Measurements from ENCODE around the gene KPNA2. TPM values are rescaled to one million over a fixed set of nuclear protein-coding genes. Genes with fewer than 3 reads are reported as not detected.

KPNA2 gene
- total and polyA plus RNA-seq, 2 of the 13 experiments (the other 11 are each of a cell fraction or from before 2014, with no cell fraction given), result 111 to 305 TPM

DNA sequence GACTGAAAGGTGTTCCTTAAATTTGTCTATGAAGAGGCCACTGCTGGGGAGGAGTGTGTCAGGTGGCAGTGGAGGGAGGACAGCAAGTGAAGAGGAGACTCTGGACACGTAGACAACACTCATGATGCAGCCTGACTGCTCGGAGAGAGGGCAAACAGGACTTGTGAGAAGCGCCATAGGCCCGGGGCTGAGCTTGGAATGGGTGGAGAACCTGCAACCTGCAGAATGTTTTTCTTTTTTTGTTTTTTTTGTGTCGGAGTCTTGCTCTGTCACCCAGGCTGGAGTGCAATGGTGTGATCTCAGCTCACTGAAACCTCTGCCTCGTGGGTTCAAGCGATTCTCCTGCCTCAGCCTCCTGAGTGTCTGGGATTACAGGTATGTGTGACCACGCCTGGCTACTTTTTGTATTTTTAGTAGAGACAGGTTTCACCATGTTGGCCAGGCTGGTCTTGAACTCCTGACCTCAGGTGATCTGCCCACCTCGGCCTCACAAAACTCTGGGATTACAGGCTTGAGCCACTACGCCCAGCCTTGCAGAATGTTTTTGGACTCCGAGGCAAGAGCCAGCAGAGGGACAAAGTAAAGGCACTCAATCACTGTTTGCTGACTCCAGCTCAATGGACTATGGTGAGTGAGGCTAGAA lies 20.3 kb upstream of the KPNA2 start (continued):
- TF ChIP-seq GPN1 (CRISPR knock-in tag; IDR thresholded peaks at IDR 0.05; ENCODE audit: borderline replicate concordance), result no peak
- TF ChIP-seq NKX3-1 (CRISPR knock-in tag; IDR thresholded peaks at IDR 0.05), result no peak
- no peak for TF ChIP-seq ZNF563 (CRISPR knock-in tag; IDR thresholded peaks at IDR 0.05)
- no peak for TF ChIP-seq ZNF614 (CRISPR knock-in tag; IDR thresholded peaks at IDR 0.05; ENCODE audit: borderline replicate concordance)
- no peak for TF ChIP-seq CREB3 (CRISPR knock-in tag; IDR thresholded peaks at IDR 0.05)
- TF ChIP-seq MXD3 (CRISPR knock-in tag; IDR thresholded peaks at IDR 0.05), result no peak
- TF ChIP-seq ZBTB3 (CRISPR knock-in tag; IDR thresholded peaks at IDR 0.05; ENCODE audit: borderline replicate concordance, low read depth), result no peak
- TF ChIP-seq ZNF891 (CRISPR knock-in tag; IDR thresholded peaks at IDR 0.05), result no peak
- TF ChIP-seq, protein P1, sequence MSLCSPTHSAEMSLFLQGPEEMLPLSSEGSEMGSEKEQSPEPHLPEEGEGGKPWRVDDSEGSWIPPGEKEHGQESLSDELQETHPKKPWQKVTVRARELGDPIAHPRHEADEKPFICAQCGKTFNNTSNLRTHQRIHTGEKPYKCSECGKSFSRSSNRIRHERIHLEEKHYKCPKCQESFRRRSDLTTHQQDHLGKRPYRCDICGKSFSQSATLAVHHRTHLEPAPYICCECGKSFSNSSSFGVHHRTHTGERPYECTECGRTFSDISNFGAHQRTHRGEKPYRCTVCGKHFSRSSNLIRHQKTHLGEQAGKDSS (CRISPR knock-in tag; IDR thresholded peaks at IDR 0.05; ENCODE audit: borderline replicate concordance, low read depth), result no peak
- no peak for TF ChIP-seq POLR2G (IDR thresholded peaks at IDR 0.05; ENCODE audit: low read depth, low read length)
- no peak for TF ChIP-seq U2AF1 (optimal IDR thresholded peaks at IDR 0.05; ENCODE audit: low read depth, low read length)
- TF ChIP-seq IKZF1 (IDR thresholded peaks at IDR 0.05), result no peak
- no peak for TF ChIP-seq CERS6 (CRISPR knock-in tag; IDR thresholded peaks at IDR 0.05)
- no peak for TF ChIP-seq IKZF5 (CRISPR knock-in tag; IDR thresholded peaks at IDR 0.05)
- TF ChIP-seq, protein P2, sequence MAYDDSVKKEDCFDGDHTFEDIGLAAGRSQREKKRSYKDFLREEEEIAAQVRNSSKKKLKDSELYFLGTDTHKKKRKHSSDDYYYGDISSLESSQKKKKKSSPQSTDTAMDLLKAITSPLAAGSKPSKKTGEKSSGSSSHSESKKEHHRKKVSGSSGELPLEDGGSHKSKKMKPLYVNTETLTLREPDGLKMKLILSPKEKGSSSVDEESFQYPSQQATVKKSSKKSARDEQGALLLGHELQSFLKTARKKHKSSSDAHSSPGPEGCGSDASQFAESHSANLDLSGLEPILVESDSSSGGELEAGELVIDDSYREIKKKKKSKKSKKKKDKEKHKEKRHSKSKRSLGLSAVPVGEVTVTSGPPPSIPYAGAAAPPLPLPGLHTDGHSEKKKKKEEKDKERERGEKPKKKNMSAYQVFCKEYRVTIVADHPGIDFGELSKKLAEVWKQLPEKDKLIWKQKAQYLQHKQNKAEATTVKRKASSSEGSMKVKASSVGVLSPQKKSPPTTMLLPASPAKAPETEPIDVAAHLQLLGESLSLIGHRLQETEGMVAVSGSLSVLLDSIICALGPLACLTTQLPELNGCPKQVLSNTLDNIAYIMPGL (CRISPR knock-in tag; IDR thresholded peaks at IDR 0.05; ENCODE audit: borderline replicate concordance in 1 of 2, low read depth in 1 of 2), result no peak
- no peak for TF ChIP-seq BRF2 (CRISPR knock-in tag; IDR thresholded peaks at IDR 0.05)
- no peak for TF ChIP-seq ZBTB25 (CRISPR knock-in tag; IDR thresholded peaks at IDR 0.05)
- no peak for TF ChIP-seq ZNF430 (CRISPR knock-in tag; IDR thresholded peaks at IDR 0.05)
- TF ChIP-seq HDAC1 (CRISPR knock-in tag; IDR thresholded peaks at IDR 0.05), result no peak
- no peak for TF ChIP-seq RXRA (CRISPR knock-in tag; IDR thresholded peaks at IDR 0.05)

Data from HepG2 (cell line).